DMS 273 (cell line): ENCODE data around the gene POU3F3.

ENCODE experiments used
- DNase-seq: peaks from one replicate; lab custom pipeline; 2025; ENCODE audit not compliant: unreplicated experiment; lab: John Stamatoyannopoulos, UW

Gene POU3F3

DNA sequence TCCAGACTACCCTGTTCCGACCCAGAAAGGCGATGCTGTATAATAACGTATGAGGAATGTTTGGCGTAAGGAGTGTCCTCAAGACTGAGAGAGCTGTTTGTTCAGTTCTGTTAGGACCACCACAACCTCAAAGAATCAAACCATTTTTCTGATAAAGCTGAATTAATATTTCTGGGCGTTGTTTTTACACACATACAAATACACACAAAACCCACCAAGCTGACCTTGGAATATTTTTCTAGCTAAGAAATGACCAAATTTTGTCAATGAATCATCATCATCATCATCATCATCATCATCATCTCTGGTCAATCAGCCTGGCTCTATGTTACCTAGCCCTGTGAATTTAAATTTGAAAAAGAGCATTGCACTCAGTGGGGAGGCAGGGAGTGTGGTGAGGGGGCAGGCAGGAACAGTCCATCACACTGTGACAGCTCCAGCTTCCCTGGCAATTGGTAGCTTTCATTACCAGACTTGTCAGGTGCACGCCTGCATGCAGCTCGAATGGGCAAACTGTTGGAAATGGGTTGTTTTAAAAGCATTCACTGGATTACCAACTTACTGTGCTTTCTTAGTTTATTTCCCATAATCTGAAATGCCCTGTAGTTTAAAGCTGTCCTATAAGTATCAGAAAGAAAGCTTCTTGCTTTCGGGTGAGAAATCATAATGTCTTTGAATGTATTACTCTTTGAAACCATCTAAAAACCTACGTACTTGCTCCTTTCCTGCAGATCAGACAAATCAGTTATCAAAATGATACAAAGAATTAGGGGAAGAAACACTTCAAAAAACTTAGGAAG lies 6.9 kb upstream of the POU3F3 start:
- DNase-seq = no peak

GRCh38 chr2:104847586-104848160 lies 6.2 kb upstream of the POU3F3 start:
- DNase-seq = no peak

DNA sequence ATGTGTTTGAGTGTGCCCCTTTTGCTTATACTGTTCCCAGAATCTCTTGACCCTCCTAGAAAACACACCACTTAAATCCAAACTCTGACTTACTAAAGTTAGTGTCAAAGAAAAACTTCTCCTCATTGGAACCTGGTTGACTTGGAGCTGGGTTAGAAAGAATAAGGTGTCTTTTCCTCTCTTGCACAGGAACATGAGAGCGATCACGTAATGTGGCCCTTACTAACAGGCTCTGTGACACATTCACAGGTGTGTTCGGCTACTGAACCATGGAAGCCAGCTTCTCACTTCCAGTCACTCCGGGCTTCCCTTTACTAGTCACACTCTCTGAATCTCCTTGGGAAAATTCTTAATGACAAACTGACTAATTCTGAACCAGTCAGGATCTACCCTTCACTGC lies 5.4 kb upstream of the POU3F3 start:
- no peak for DNase-seq

- no peak for DNase-seq
These were observed 4.8 kb upstream of the POU3F3 start for GRCh38 chr2:104849101-104849500.

GRCh38 chr2:104849618-104850141 lies 4.2 kb upstream of the POU3F3 start:
- DNase-seq = peak; percentile 89

GRCh38 chr2:104850361-104851290 lies 3.3 kb upstream of the POU3F3 start:
- peak; percentile 18 for DNase-seq

DNA sequence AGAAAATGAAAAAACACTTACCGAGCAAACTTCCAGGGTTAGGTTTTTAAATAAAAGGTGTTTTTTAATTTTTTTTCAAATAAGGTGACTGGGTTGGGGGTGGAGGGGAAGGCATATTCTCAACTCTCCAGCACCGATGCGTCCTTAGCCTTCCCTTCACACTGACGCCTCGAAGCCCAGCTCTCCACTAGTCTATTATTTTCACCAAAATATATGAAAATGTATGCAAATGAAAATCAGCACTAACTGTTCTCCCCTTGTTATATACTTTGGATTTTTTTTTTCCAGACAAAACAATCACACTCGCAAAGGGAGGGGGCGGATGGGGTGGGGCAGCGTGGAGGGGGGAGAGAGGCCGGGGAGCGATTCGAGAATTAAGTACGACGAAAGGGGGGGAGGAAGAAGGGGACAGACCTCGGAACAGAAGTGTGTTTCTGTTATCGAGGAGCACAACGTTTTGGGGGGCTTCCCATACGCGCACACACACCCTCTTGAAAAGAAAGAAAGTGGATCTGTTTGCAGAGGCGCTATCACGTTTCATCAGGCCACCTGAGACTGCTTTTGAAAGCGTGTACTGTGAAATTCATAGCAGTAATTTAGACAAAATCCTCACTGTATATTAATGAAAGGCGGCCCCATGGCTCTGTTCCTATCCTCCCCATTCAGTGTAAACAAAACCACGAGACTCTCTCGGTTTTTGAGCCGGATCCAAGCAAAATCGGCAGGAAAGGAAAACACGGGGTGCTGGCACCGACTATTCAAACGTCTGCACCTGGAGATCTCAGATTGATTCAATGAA lies 2.4 kb upstream of the POU3F3 start:
- DNase-seq = peak; percentile 57

- peak; percentile 80 for DNase-seq
These were observed 1.7 kb upstream of the POU3F3 start for GRCh38 chr2:104852090-104852666.

- DNase-seq = peak; percentile 76
These were observed 744 bp downstream of the POU3F3 start for GRCh38 chr2:104854498-104855220.

GRCh38 chr2:104855221-104856085 lies 1.5 kb downstream of the POU3F3 start:
- DNase-seq = peak; percentile 67

- peak; percentile 74 for DNase-seq
These were observed 2.4 kb downstream of the POU3F3 start for GRCh38 chr2:104856086-104856972.

DNA sequence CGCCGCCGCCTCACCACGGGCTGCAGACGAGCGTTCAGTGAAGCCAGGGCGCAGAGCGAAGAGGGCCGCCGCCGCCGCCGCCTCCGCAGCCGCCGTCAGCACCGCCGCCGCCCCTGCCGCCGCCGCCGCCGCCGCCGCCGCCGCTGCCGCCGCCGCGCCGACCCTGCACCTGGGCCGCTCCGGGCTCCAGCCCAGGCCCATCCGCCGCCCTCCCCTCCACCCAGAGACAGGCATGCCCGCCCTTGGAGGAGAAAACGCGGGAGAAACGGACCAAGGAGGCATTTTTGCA lies 3.0 kb downstream of the POU3F3 start:
- no peak for DNase-seq

GRCh38 chr2:104857262-104858005 lies 3.5 kb downstream of the POU3F3 start:
- DNase-seq = peak; percentile 69

DNA sequence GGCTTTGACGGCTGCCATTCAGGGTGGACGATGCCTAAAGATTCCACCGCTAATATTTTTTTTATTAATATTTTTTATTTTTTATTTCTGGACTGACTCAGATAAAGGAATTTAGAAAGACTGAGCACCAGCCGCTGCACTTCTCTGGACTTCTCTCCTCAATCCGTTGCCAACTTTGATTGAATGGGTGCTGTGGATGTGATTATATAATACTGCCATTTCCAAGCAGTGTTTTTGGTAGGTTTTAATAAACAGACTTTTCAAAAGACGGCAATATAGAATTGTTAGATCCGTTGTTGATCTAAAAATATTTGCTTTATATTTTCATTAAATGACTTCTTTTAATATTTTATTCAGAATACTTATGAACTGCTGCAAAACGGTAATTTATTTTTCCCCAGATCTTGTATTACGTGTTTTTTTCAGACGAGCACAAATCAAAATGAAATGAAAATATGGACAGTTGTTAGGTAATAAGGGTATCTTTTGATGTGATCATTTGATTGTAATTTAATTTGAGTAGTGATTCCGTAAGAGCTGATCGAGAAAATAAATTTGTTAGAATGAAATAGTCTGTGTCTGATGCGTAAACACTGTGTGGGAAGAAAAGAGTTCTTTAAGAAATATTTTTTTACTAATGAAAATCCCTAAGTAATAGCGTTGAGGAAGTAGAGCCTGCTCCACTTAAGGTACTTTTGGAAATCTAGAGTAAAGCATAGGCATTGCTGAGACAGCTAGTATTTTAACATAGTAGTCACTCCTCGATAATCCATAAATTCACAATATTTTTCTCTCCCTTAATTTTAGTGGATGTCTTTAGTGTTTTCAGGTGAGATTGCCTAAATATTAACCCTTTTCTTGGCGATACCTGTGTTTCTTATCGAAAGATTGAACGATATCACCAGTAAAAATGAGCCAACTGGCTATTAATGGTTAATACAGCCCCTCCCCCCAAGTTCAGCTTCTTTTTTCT lies 4.4 kb downstream of the POU3F3 start:
- DNase-seq = peak; percentile 69

GRCh38 chr2:104859291-104859765 lies 5.4 kb downstream of the POU3F3 start:
- peak; percentile 86 for DNase-seq
